ENCODE results near the gene ISLR.

ISLR gene

DNA sequence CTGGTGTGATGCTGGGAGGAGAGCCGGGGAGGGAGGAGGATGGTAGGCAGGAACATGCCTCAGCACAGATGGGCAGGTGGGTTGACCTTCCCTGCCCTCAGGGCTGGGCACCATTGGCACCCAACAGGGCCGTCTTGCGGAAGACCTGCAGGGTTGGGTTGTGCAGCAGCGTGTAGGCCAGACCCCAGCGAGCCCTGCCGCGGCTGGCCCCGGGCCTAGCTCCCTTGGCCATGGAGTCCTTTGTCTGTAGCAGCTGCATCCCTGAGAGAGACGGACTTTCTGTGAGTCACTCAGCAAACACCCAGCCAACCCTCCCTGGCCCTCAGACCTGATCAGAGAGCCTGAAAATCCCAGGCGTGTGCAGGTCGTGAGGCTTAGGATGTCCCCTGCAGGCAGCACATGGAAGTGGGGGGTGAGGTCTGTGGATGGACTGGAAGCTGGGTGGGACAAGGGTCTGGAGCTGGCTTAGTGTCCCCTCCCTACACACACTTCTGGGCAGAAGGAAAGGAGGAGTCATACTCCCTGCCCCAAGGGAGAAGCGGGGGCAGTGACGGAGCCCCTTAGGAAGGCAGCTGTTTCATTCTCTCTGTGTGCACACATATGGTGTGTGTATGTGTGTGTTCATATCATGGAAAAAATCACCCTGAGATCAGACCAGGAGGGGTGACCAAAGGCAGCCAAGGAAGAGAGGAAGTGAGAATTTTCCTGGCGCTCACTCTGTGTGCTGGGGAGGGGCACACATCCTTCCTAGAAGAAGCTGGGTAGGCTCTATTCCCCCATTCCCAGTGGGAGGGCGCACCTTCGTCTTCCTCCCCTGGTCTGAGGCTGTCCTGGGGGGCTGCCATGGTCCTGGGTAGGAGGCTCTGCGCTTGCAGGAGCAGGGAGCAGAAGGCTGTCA lies 6.7 kb downstream of the ISLR start:
- peaks cover 0 to 12% (median 0%) of the 10 kb centered on the region in 5 donors for H3K27me3 ChIP-seq (ENCODE audit: control insufficient read depth in 5 of 5, insufficient read depth in 4 of 5, low read length in 5 of 5)
- no peaks in the 10 kb centered on the region for H3K9me3 ChIP-seq (ENCODE audit: control insufficient read depth in 5 of 5, low read length in 5 of 5)
- peak overlapping the region in 1 of 5 donors; percentile 46 for H3K9ac ChIP-seq (ENCODE audit: low read length in 5 of 5)
- peaks cover 11 to 61% (median 57%) of the 10 kb centered on the region in 5 donors for H3K4me1 ChIP-seq (ENCODE audit: control insufficient read depth in 5 of 5, insufficient read depth in 5 of 5, low read length in 5 of 5)
- H3K36me3 ChIP-seq (ENCODE audit: control insufficient read depth in 5 of 5, insufficient read depth in 5 of 5, low read length in 5 of 5): peaks cover 0 to 8% (median 0%) of the 10 kb centered on the region in 5 donors
- peak overlapping the region in 2 of 5 donors; percentile 13 to 18 for H3K4me3 ChIP-seq (ENCODE audit: low read depth in 1 of 5, low read length in 5 of 5)
- H3K27ac ChIP-seq (ENCODE audit: low read depth, low read length): peak overlapping the region; percentile 62

DNA sequence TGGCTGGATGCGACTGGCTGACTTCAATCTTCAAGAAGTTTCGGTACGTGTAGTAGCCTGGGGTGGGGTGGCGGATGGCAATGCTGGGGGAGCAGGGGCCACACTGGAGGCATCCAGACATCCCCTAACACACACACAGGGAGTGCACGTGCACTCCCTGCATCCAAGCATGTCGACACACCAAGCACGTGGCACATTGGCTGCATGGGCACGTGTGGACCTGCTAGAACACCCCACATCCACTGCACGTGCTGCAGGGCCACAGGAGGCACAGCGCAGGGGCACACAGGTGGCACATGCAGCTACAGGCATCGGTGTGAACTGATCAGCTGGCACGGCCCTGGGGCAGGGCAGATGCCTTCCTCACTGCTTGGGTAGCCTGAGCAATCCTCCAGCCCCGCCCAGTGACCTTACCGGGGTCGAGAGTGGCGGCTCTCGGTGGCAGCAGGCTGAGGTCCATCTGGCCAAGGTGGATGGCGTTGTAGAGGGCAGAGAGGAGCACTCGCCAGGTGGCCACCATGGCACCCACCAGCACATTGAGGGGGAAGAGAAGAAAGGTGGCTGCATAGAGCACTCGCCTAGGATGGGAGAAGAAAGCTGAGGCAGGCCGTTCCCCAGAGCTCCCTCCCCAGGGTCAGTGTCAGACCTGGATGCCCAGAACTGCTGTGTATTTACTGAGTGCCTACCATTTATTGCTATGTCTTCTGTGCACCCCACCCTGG lies 7.5 kb downstream of the ISLR start:
- H3K9me3 ChIP-seq (ENCODE audit: control insufficient read depth in 5 of 5, low read length in 5 of 5): no peaks in the 10 kb centered on the region
- no peak overlapping the region for H3K4me3 ChIP-seq (ENCODE audit: low read depth in 1 of 5, low read length in 5 of 5)
- peaks cover 0 to 8% (median 0%) of the 10 kb centered on the region in 5 donors for H3K36me3 ChIP-seq (ENCODE audit: control insufficient read depth in 5 of 5, insufficient read depth in 5 of 5, low read length in 5 of 5)
- H3K27ac ChIP-seq (ENCODE audit: low read depth, low read length): peak overlapping the region; percentile 62
- no peak overlapping the region for H3K9ac ChIP-seq (ENCODE audit: low read length in 5 of 5)
- H3K4me1 ChIP-seq (ENCODE audit: control insufficient read depth in 5 of 5, insufficient read depth in 5 of 5, low read length in 5 of 5): peaks cover 11 to 52% (median 49%) of the 10 kb centered on the region in 5 donors
- peaks cover 0 to 12% (median 0%) of the 10 kb centered on the region in 5 donors for H3K27me3 ChIP-seq (ENCODE audit: control insufficient read depth in 5 of 5, insufficient read depth in 4 of 5, low read length in 5 of 5)

DNA sequence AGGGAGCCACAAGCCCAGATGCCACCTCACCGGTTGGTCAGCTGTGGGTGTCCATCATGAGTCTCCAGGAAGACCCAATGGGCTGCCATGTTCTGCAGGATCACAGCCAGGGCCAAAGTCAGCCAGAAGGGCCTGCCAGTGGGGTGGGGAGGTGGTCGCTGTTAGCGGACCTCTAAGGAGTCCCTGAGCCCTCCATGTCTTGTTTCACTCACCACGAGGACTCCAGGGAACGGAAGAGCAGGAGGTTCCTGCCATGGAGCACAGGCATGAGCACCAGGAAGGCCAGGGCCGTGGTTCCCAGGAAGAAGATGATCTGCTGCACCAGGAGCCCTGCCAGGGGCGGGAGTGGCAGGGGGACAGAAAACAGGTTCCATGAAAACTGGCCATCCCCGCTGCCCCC lies 8.6 kb downstream of the ISLR start:
- peaks cover 0 to 9% (median 0%) of the 10 kb centered on the region in 5 donors for H3K27me3 ChIP-seq (ENCODE audit: control insufficient read depth in 5 of 5, insufficient read depth in 4 of 5, low read length in 5 of 5)

DNA sequence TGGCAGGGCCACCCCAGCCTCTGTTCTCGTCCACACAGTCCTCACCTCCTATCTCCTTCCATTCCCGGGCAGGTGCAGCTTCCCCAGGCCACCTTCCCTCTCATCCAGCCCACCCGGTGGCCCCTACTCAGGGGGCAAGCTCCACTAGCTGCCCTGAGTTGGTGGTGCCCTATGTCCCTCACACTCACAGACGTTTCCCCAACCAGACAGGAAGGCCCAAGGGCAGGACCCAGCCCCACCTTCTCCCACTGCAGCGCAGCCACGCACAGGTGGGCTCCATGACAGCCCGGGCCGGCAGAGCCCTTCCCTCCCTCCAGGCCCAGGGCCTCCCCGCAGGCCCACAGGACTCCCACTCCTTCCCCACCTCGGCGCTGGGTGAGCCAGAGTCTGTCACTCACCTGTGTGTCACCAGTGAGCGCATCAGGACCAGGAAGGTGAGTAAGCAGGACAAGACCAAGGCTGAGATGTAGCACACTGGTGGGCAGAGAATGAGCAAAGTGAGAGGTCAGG lies 11.1 kb downstream of the ISLR start:
- Histone ChIP-seq H3K27me3 (ENCODE audit: control insufficient read depth in 5 of 5, insufficient read depth in 4 of 5, low read length in 5 of 5) (peaks cover 0 to 9% (median 0%) of the 10 kb centered on the region in 5 donors), H3K36me3 (ENCODE audit: control insufficient read depth in 5 of 5, insufficient read depth in 5 of 5, low read length in 5 of 5) (no peaks in the 10 kb centered on the region), H3K4me1 (ENCODE audit: control insufficient read depth in 5 of 5, insufficient read depth in 5 of 5, low read length in 5 of 5) (peaks cover 5 to 17% (median 16%) of the 10 kb centered on the region in 5 donors), H3K9me3 (ENCODE audit: control insufficient read depth in 5 of 5, low read length in 5 of 5) (no peaks in the 10 kb centered on the region), H3K4me3 (ENCODE audit: low read depth in 1 of 5, low read length in 5 of 5) (no peak overlapping the region), H3K9ac (ENCODE audit: low read length in 5 of 5) (no peak overlapping the region), H3K27ac (ENCODE audit: low read depth, low read length) (no peak overlapping the region)

More for the DNA sequence above, 8.6 kb downstream of the ISLR start:
- no peak overlapping the region for H3K9ac ChIP-seq (ENCODE audit: low read length in 5 of 5)
- H3K9me3 ChIP-seq (ENCODE audit: control insufficient read depth in 5 of 5, low read length in 5 of 5): no peaks in the 10 kb centered on the region
- peaks cover 11 to 42% (median 38%) of the 10 kb centered on the region in 5 donors for H3K4me1 ChIP-seq (ENCODE audit: control insufficient read depth in 5 of 5, insufficient read depth in 5 of 5, low read length in 5 of 5)
- peaks cover 0 to 3% (median 0%) of the 10 kb centered on the region in 5 donors for H3K36me3 ChIP-seq (ENCODE audit: control insufficient read depth in 5 of 5, insufficient read depth in 5 of 5, low read length in 5 of 5)
- H3K4me3 ChIP-seq (ENCODE audit: low read depth in 1 of 5, low read length in 5 of 5): no peak overlapping the region
- no peak overlapping the region for H3K27ac ChIP-seq (ENCODE audit: low read depth, low read length)

DNA sequence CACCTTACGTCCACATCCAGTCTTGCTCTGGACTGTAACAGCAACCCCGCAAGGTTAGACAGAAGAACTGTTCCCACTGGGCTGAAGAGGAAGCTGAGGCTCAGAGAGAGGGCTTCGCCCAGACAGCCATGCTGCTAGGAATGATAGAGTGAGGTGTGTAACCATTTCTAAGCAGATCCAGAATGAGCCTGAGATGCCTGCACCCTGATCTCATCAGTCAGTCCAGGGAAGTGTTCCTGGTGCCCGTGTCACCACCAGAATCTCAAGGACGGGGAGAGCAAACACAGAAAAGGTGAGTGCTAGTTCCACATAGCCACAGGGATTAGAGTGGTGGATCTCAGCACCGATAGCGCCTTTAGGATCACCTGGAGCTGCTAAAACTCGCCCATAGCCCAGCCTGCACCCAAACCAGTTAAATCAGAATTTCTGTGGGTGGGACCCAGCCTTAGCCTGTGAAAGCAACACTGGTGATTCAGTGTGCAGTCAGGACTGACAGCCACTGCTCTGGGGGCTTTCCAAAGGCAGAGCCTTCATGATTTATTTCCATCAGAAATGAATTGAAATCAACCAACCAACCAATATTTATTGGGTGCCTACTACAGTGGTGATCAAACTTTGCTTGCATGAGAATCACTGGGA lies 12.3 kb downstream of the ISLR start:
- H3K27ac ChIP-seq (ENCODE audit: low read depth, low read length): no peak overlapping the region
- no peak overlapping the region for H3K4me3 ChIP-seq (ENCODE audit: low read depth in 1 of 5, low read length in 5 of 5)
- H3K9ac ChIP-seq (ENCODE audit: low read length in 5 of 5): no peak overlapping the region
- H3K27me3 ChIP-seq (ENCODE audit: control insufficient read depth in 5 of 5, insufficient read depth in 4 of 5, low read length in 5 of 5): no peaks in the 10 kb centered on the region
- no peaks in the 10 kb centered on the region for H3K9me3 ChIP-seq (ENCODE audit: control insufficient read depth in 5 of 5, low read length in 5 of 5)
- H3K36me3 ChIP-seq (ENCODE audit: control insufficient read depth in 5 of 5, insufficient read depth in 5 of 5, low read length in 5 of 5): no peaks in the 10 kb centered on the region
- H3K4me1 ChIP-seq (ENCODE audit: control insufficient read depth in 5 of 5, insufficient read depth in 5 of 5, low read length in 5 of 5): peaks cover 0 to 5% (median 4%) of the 10 kb centered on the region in 5 donors

DNA sequence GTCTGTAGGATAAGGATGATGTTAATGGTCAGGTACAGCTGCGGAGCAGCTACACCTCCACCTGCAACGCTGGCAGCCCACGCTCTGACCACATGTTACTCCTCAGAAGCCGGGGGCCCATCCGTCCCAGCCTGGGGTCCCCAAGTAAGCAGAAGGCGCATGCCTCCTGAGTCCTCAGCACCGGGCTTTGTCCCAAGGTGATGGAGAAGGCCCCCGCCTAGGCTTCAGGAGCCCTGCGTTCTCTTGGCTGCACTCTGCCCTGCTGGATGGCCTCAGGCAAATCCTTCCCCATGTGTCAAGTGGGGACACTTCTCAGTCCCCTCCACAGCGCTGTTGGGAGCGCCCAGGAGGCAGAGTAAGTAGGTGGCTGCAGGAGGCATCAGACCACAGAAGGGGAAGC lies 14.7 kb downstream of the ISLR start:
- no peaks in the 10 kb centered on the region for H3K27me3 ChIP-seq (ENCODE audit: control insufficient read depth in 5 of 5, insufficient read depth in 4 of 5, low read length in 5 of 5)

DNA sequence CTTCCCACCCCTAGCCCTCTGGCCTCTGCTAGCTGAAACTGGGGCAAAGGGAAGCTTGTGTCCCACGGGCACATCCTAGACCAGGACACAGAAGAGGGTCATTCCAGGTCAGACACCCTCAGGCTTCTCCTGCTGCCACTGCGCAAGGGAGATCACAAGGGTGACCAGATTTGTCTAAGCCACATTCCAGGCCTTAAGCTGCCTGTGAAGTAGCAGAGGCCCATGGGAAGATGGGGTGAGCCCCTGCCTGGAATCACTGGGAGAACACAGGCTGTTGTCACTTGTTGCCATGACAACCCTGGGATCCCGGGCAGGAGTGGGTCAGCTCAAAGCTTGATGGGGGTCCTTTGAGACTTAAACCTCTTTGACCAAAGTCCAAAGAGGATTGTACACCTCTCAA lies 18.3 kb downstream of the ISLR start:
- Histone ChIP-seq H3K4me3 (ENCODE audit: low read depth in 1 of 5, low read length in 5 of 5) (no peak overlapping the region), H3K9ac (ENCODE audit: low read length in 5 of 5) (peak overlapping the region in 1 of 5 donors; percentile 18)

More for the DNA sequence above, 14.7 kb downstream of the ISLR start:
- Histone ChIP-seq H3K9ac (ENCODE audit: low read length in 5 of 5) (no peak overlapping the region), H3K36me3 (ENCODE audit: control insufficient read depth in 5 of 5, insufficient read depth in 5 of 5, low read length in 5 of 5) (no peaks in the 10 kb centered on the region), H3K4me3 (ENCODE audit: low read depth in 1 of 5, low read length in 5 of 5) (no peak overlapping the region), H3K9me3 (ENCODE audit: control insufficient read depth in 5 of 5, low read length in 5 of 5) (no peaks in the 10 kb centered on the region), H3K4me1 (ENCODE audit: control insufficient read depth in 5 of 5, insufficient read depth in 5 of 5, low read length in 5 of 5) (peaks cover 3 to 14% (median 8%) of the 10 kb centered on the region in 5 donors), H3K27ac (ENCODE audit: low read depth, low read length) (no peak overlapping the region)

DNA sequence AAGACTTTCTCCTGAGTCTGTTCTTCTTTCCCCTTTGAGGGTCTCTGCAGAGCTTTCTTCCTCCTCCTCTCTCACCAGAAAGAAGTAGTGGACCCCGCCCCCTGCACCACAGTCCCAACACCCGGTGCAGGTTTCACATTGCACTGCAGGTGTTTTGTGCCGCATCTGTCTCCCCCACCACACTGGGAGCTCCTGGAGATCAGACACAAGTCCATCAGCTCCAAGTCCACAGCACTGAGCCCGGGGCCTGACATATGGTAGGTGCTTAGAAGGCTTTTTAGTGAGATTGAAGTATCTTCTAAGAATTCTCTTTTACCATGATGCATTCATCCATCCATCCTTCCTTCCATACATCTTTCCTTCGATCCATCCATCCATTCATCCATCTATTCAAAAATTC lies 19.2 kb downstream of the ISLR start:
- Histone ChIP-seq H3K4me1 (ENCODE audit: control insufficient read depth in 5 of 5, insufficient read depth in 5 of 5, low read length in 5 of 5) (peaks cover 3 to 28% (median 12%) of the 10 kb centered on the region in 5 donors), H3K27me3 (ENCODE audit: control insufficient read depth in 5 of 5, insufficient read depth in 4 of 5, low read length in 5 of 5) (peaks cover 0 to 4% (median 0%) of the 10 kb centered on the region in 5 donors), H3K9me3 (ENCODE audit: control insufficient read depth in 5 of 5, low read length in 5 of 5) (no peaks in the 10 kb centered on the region), H3K27ac (ENCODE audit: low read depth, low read length) (no peak overlapping the region), H3K9ac (ENCODE audit: low read length in 5 of 5) (no peak overlapping the region), H3K4me3 (ENCODE audit: low read depth in 1 of 5, low read length in 5 of 5) (no peak overlapping the region), H3K36me3 (ENCODE audit: control insufficient read depth in 5 of 5, insufficient read depth in 5 of 5, low read length in 5 of 5) (no peaks in the 10 kb centered on the region)

More for the DNA sequence above, 18.3 kb downstream of the ISLR start:
- no peaks in the 10 kb centered on the region for H3K36me3 ChIP-seq (ENCODE audit: control insufficient read depth in 5 of 5, insufficient read depth in 5 of 5, low read length in 5 of 5)
- no peaks in the 10 kb centered on the region for H3K9me3 ChIP-seq (ENCODE audit: control insufficient read depth in 5 of 5, low read length in 5 of 5)
- peaks cover 0 to 4% (median 0%) of the 10 kb centered on the region in 5 donors for H3K27me3 ChIP-seq (ENCODE audit: control insufficient read depth in 5 of 5, insufficient read depth in 4 of 5, low read length in 5 of 5)
- H3K27ac ChIP-seq (ENCODE audit: low read depth, low read length): no peak overlapping the region
- H3K4me1 ChIP-seq (ENCODE audit: control insufficient read depth in 5 of 5, insufficient read depth in 5 of 5, low read length in 5 of 5): peaks cover 3 to 24% (median 12%) of the 10 kb centered on the region in 5 donors

DNA sequence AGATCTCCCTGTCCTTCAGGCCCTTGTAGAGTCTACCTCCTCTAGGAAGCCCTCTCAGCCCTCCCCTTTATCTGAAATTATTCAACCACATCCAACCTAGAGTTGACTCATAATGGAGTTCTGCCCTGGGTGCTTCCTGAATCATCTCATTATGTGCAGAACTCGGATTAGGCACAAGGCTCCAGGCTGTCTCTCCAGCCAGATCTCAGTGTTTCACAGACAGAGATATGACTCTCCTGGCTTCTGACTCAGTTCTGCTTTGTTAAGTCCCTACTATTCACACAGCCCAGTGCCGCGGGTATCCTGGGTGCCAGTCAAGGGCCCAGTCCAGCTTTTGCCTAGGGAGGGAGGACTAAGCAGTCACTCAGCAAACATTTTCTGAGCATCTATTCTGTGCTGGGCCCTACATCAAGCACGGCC lies 19.8 kb downstream of the ISLR start:
- Histone ChIP-seq H3K9me3 (ENCODE audit: control insufficient read depth in 5 of 5, low read length in 5 of 5) (no peaks in the 10 kb centered on the region), H3K36me3 (ENCODE audit: control insufficient read depth in 5 of 5, insufficient read depth in 5 of 5, low read length in 5 of 5) (no peaks in the 10 kb centered on the region), H3K4me1 (ENCODE audit: control insufficient read depth in 5 of 5, insufficient read depth in 5 of 5, low read length in 5 of 5) (peaks cover 3 to 30% (median 13%) of the 10 kb centered on the region in 5 donors), H3K4me3 (ENCODE audit: low read depth in 1 of 5, low read length in 5 of 5) (no peak overlapping the region), H3K27ac (ENCODE audit: low read depth, low read length) (no peak overlapping the region), H3K27me3 (ENCODE audit: control insufficient read depth in 5 of 5, insufficient read depth in 4 of 5, low read length in 5 of 5) (peaks cover 0 to 4% (median 0%) of the 10 kb centered on the region in 5 donors), H3K9ac (ENCODE audit: low read length in 5 of 5) (no peak overlapping the region)
